ENCODE measurements around the gene STX3.

STX3 gene

DNA sequence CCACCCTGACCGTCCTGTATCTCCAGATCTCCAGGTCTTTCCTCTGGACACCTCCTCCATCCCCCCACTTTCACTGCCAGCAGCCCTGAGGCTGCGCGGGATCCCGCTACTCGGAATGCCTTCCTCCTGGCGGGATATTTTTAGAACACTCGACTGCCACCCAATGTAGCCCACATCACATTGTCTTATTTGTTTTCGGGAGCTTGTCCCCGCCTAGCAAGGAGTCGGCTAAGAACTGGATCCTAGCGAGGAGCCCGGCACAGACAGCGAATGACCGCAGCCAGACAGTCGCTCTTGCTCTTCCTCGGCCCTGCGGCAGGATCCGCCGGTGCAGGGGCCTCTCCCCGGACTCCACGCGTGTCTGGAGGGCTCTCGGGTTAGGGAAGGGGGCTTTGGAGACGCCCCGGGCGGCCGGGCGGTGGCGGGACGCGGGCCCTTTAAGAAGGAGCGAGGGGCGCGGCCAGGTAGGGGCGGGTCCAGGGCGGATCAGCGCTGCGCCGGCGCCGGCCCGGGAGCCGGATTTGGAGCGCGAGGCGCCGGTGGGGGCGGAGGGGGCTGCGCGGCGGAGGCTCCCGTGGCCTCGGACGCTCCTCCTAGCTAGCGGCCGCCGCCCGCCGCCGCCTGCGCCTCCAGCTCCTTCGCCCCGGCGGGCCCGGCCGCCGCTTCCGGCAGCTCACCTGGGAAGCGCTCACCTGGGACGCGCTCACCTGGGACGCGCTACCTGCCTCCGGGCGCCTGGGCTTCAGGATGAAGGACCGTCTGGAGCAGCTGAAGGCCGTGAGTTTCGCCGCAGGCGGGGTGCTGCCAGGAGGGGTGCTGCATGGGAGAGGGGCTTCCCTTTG lies at the start of gene STX3:
TSS of gene STX3 (plus strand) at position 518 of the 842 bp plus-strand sequence. CDS start at position 748, 230 bp downstream.
- TF ChIP-seq, protein P1, sequence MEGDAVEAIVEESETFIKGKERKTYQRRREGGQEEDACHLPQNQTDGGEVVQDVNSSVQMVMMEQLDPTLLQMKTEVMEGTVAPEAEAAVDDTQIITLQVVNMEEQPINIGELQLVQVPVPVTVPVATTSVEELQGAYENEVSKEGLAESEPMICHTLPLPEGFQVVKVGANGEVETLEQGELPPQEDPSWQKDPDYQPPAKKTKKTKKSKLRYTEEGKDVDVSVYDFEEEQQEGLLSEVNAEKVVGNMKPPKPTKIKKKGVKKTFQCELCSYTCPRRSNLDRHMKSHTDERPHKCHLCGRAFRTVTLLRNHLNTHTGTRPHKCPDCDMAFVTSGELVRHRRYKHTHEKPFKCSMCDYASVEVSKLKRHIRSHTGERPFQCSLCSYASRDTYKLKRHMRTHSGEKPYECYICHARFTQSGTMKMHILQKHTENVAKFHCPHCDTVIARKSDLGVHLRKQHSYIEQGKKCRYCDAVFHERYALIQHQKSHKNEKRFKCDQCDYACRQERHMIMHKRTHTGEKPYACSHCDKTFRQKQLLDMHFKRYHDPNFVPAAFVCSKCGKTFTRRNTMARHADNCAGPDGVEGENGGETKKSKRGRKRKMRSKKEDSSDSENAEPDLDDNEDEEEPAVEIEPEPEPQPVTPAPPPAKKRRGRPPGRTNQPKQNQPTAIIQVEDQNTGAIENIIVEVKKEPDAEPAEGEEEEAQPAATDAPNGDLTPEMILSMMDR (IDR thresholded peaks at IDR 0.05) = no peak

DNA sequence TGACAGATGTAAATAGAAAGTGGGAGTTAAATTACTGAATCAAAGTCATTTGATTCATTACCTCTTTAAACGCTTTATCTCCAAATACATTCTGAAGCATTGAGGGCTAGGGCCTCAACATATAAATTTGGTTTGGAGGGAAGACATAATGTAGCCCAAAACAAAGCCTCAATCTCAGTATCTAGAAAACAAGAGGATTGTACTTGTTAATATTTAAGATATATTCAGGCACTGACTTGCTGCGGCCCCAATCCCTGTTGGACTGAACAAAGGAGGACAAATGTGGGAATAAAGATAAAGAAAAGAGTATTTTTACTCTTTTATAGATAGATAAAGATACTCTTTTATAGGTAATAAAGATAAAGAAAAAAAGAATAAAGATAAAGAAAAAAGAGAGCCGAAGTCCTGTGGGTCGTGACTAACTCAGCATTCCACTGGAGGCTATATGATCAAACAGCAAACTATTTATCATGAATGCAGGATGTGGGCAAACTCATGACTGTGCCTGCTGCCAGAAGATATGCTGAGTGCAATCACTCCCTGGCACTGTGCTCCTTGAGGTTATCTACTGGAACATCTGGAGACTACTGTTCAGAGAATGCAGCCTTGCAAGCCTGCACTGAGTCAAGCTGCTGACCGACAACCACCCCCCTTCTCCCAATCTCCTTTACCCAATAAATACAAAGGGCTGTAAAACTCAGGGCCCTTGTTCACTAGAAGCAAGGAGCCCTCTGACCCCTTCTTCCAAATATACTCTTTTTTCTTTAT lies 48.5 kb upstream of the STX3 start:
- TF ChIP-seq, protein P1 (IDR thresholded peaks at IDR 0.05) = no peak

DNA sequence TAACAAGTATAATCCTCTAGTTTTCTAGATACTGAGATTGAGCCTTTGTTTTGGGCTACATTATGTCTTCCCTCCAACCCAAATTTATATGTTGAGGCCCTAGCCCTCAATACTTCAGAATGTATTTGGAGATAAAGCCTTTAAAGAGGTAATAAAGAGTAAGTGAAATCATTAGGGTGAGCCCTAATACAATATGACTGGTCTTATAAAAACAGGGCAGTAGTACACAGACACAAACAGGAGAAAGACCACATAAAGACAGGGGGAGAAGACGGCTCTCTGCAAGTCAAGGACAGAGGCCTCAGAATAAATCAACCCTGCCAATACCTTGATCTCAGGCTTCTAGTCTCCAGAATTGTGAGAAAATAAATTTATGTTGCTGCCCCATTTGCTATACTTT lies 47.8 kb upstream of the STX3 start:
- TF ChIP-seq, protein P1 (IDR thresholded peaks at IDR 0.05) = no peak

DNA sequence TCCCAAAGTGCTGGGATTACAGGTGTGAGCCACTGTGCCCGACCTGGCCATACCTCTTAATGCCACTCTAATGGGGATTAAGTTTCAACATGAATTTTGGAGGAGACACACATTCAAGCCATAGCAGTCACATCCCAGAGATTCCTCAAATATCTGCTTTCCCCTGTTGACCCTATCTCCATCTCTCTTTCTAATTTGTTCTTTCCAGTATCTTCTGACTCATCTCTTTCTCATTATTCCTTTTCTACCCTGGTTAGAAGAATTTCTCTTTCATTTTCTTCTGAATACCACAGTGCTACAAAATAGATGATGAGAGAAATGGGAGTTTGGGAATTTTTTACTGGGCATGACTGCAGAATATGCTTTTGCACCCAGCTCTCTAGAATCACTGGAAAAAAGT lies 46.6 kb upstream of the STX3 start:
- TF ChIP-seq, protein P1 (IDR thresholded peaks at IDR 0.05) = no peak

DNA sequence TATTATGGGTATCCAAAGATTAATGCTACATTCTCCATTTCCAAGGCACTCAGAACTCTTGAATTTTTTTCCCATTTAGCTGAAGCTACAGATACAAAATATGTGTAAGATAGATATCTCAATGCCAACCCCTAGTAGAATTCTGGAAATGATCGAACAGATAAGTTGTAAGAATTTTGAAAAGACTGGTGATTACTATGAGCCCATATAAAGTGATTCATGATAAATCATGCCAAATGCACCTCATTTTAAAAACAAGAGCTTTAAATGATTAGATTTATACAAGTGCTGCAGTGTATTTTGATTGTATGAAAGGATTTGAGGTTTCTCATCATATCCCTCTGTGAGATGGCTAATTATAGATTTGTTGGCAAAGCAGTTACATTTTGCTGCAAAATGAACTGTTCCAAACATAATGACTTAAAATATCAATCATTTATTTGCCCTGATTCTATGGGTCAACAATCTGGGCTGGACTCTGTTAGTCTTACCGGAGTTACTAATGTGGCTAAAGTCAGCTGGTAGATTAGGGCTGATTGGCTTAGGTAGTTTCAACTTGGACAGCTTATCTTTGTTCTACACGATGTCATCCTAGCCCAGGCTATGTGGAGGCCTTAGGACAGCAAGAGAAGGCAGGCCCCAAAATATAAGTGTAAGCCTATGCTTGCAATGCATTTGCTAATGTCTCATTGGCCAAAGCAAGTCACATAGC lies 44.9 kb upstream of the STX3 start:
- TF ChIP-seq, protein P1 (IDR thresholded peaks at IDR 0.05) = no peak

DNA sequence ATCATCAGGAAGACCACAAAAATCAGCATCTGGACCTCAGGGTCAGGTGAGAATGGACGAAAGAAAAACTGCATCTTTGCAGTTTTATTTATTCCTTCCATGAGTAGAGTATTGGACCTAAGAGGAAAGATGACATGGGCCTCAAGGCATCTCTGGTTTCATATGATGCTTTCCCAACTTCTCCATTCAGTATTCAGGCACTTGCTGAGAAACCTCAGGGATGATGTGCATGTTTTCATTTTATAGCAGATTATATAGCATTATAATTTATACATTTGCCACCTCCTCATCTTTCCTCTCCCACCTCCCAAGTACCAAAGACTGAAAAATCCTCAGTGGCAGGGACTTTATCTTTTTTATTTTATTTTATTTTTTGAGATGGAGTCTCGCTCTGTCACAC lies 41.4 kb upstream of the STX3 start, which contains the start of gene OR10V1:
TSS of gene OR10V1 (minus strand) at position 101 of the 400 bp plus-strand sequence. CDS start at position 101, 0 bp downstream.
- TF ChIP-seq, protein P1 (IDR thresholded peaks at IDR 0.05) = no peak

DNA sequence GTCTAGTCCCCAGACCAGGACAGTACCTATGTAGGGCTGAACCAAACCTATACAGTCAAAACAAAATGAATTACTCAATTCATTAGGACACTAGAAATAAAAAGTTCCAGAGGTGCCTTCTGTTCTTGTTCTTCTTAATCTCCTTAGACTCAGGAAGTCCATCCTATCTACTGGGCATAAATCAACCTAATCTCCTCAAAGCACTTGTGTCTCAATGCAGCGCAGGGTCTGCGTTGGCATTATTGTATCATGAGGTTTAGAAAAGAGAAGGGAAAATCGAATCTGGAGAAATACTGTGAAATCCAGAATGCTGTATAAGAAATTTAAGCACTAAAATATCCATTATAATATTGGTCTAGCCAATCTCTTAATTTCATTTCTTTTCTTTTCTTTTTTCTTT lies 39.1 kb upstream of the STX3 start:
- TF ChIP-seq, protein P1 (IDR thresholded peaks at IDR 0.05) = no peak

All from LNCAP (cell line).